A549 (cell line): ENCODE measurements around the gene CDC20. TPM values are rescaled to one million over a fixed set of nuclear protein-coding genes. Genes with fewer than 3 reads are reported as not detected.

Source experiments
- ATAC-seq, 2 experiments: fragments of 200-7000 bp in 1 of 2; fragments of >200 bp in 1 of 2; cut with Nextera tagmentation in 1 of 2; cut with Tn5 transposase in 1 of 2; 3 replicates each; pipeline versions ENCODE4 v1.8.0 to v1.9.1; 2018 to 2020; ENCODE audit warnings: mild to moderate bottlenecking in 1 of 2, moderate library complexity in 1 of 2
- CTCF ChIA-PET: fragments of 300-600 bp; sonication (Branson Sonifier 250); formaldehyde crosslinking; extraction: SDS; loops from one replicate; lab custom pipeline; 2021; ENCODE audit warnings: antibody characterized with exemption, inconsistent platforms; lab: Yijun Ruan, JAX
- POLR2A ChIA-PET: fragments of 350-600 bp; formaldehyde crosslinking; extraction: SDS; loops from one replicate; lab custom pipeline; 2021; ENCODE audit warnings: antibody characterized with exemption, inconsistent platforms; lab: Yijun Ruan, JAX
- DNase-seq, 2 experiments: peaks; one replicate each; pipeline versions ENCODE4 v3.0.0 to v3.0.0-alpha.2; 2011 to 2016; ENCODE audit warnings: low read depth in 1 of 2, low spot score in 1 of 2
- FAIRE-seq: peaks from 2 replicates; lab custom pipeline; 2011; peaks lifted over from hg19 to GRCh38; lab: Jason Lieb, UNC
- H3K27ac ChIP-seq, 2 experiments: fragments of >200 bp; sonication (Bioruptor Twin); formaldehyde crosslinking; 3 replicates each; pipeline ENCODE4 v1.5.1; 2016 to 2017
- H3K4me1 ChIP-seq: fragments of >200 bp; sonication (Bioruptor Twin); formaldehyde crosslinking; 3 replicates; pipeline ENCODE4 v1.6.1; 2016
- H3K4me2 ChIP-seq: fragments of >200 bp; sonication (Bioruptor Twin); formaldehyde crosslinking; 3 replicates; pipeline ENCODE4 v1.6.1; 2016
- H3K4me3 ChIP-seq: fragments of >200 bp; sonication (Bioruptor Twin); formaldehyde crosslinking; 3 replicates; pipeline ENCODE4 v1.5.1; 2016
- H3K9me3 ChIP-seq: fragments of >200 bp; sonication (Bioruptor Twin); formaldehyde crosslinking; 3 replicates; pipeline ENCODE4 v1.6.1; 2016
- ATOH8 ChIP-seq: fragments of 250-450 bp; sonication (Bioruptor Pico); IDR thresholded peaks from 2 replicates; pipeline ENCODE4 v1.5.0; 2020; ENCODE audit warnings: low read depth, mild to moderate bottlenecking, moderate library complexity
- BCL3 ChIP-seq: fragments of >200 bp; sonication (Bioruptor Twin); formaldehyde crosslinking; IDR thresholded peaks from 3 replicates; pipeline ENCODE4 v1.6.1; 2016
- BHLHE40 ChIP-seq: IDR thresholded peaks from 2 replicates; pipeline ENCODE4 v1.6.1; 2012; ENCODE audit warnings: low read depth, low read length, inconsistent platforms
- CHD2 ChIP-seq: fragments of 150-350 bp; IDR thresholded peaks from 2 replicates; pipeline ENCODE4 v1.6.1; 2014; ENCODE audit warnings: low read length; ENCODE audit not compliant: partially characterized antibody
- EHF ChIP-seq: fragments of 250-450 bp; sonication (Bioruptor Pico); IDR thresholded peaks from 2 replicates; pipeline ENCODE4 v1.5.0; 2020; ENCODE audit warnings: mild to moderate bottlenecking
- ESRRA ChIP-seq: fragments of 150-350 bp; IDR thresholded peaks from 2 replicates; pipeline ENCODE4 v1.6.1; 2014; ENCODE audit warnings: mild to moderate bottlenecking, low read length, borderline replicate concordance
- HOXA7 ChIP-seq: fragments of 250-450 bp; sonication (Bioruptor Pico); IDR thresholded peaks from 2 replicates; pipeline ENCODE4 v1.5.0; 2020; ENCODE audit warnings: mild to moderate bottlenecking, moderate library complexity
- HOXB5 ChIP-seq: fragments of 250-450 bp; sonication (Bioruptor Pico); IDR thresholded peaks from 2 replicates; pipeline ENCODE4 v1.5.0; 2020; ENCODE audit warnings: mild to moderate bottlenecking, moderate library complexity
- MAX ChIP-seq: IDR thresholded peaks from 2 replicates; pipeline ENCODE4 v1.6.1; 2012
- MAZ ChIP-seq: fragments of 150-350 bp; IDR thresholded peaks from 2 replicates; pipeline ENCODE4 v1.6.1; 2014; ENCODE audit warnings: antibody characterized with exemption, low read depth, low read length, borderline replicate concordance
- MYC ChIP-seq: IDR thresholded peaks from 2 replicates; pipeline ENCODE4 v1.6.1; 2012; ENCODE audit warnings: mild to moderate bottlenecking, inconsistent platforms, low read length, improper control_type of control experiment, borderline replicate concordance
- PHF8 ChIP-seq: fragments of 200-600 bp; sonication (generic); IDR thresholded peaks from 2 replicates; pipeline ENCODE4 v1.6.1; 2016; ENCODE audit warnings: low read depth, mild to moderate bottlenecking, antibody characterized with exemption, moderate library complexity, borderline replicate concordance
- POLR2AphosphoS2 ChIP-seq: conservative IDR thresholded peaks from 2 replicates; pipeline ENCODE4 v1.6.1; 2012; ENCODE audit warnings: low read length, improper control_type of control experiment, inconsistent platforms
- REST ChIP-seq: fragments of 200-600 bp; sonication (generic); IDR thresholded peaks from 2 replicates; pipeline ENCODE4 v1.6.1; 2016; ENCODE audit warnings: antibody characterized with exemption, mild to moderate bottlenecking, moderate library complexity
- RNF2 ChIP-seq: fragments of 200-600 bp; sonication (generic); IDR thresholded peaks from 2 replicates; pipeline ENCODE4 v1.6.1; 2016; ENCODE audit warnings: low read depth, mild to moderate bottlenecking, antibody characterized with exemption, moderate library complexity, borderline replicate concordance
- SREBF2 ChIP-seq: fragments of 450-650 bp; IDR thresholded peaks from 2 replicates; pipeline ENCODE4 v1.6.1; 2014; ENCODE audit warnings: mild to moderate bottlenecking, moderate library complexity
- USF2 ChIP-seq: fragments of 450-650 bp; IDR thresholded peaks from 2 replicates; pipeline ENCODE4 v1.6.1; 2014; ENCODE audit warnings: antibody characterized with exemption
- ZC3H11A ChIP-seq: fragments of 450-650 bp; IDR thresholded peaks from 2 replicates; pipeline ENCODE4 v1.6.1; 2014; ENCODE audit warnings: antibody characterized with exemption, mild to moderate bottlenecking
- WGBS: methylation state at CpG from one replicate; pipeline ENCODE4 v1.1.6; 2017; ENCODE audit errors: missing lambda C conversion rate; 5-methylcytosine and 5-hydroxymethylcytosine counted together
- polyA plus RNA-seq, 4 experiments: library from polyadenylated mRNA; depleted of rRNA in 3 of 4; stranded (reverse); fragments of >200 nt; fragmentation: RNase III in 1 of 4; extraction: RNeasy Plus Mini Kit Qiagen cat#74134 plus additional on column Dnase treatment in 1 of 4; gene quantifications; 2 replicates in 3 of 4; 3 replicates in 1 of 4; pipeline ENCODE4 v1.2.3, GENCODE V29; 2011 to 2017

The CDC20 gene
- polyA plus RNA-seq, 2 of the 4 experiments (the other 2 are of a cell fraction), result 73.8 to 116 TPM

GRCh38 chr1:43322506-43322905 is 36.3 kb upstream of the CDC20 start:
- CTCF ChIA-PET, result no interaction called here
- no peak for FAIRE-seq

More at GRCh38 chr1:43322506-43322905, 36.3 kb upstream of the CDC20 start:
- no peak overlapping the region for H3K4me2 ChIP-seq
- POLR2A ChIA-PET, result no interaction called here
- DNase-seq, result no peak
- no peak for ATAC-seq
- no peak overlapping the region for H3K4me3 ChIP-seq
- H3K27ac ChIP-seq, result no peak overlapping the region
- TF ChIP-seq MAX (no peak), HOXB5 (CRISPR knock-in tag) (no peak), RNF2 (no peak), HOXA7 (CRISPR knock-in tag) (no peak), USF2 (no peak), ESRRA (no peak), MAZ (no peak), REST (no peak), BCL3 (no peak), MYC (no peak), PHF8 (no peak), CHD2 (no peak), ZC3H11A (no peak), SREBF2 (no peak), ATOH8 (CRISPR knock-in tag) (no peak), POLR2AphosphoS2 (no peak), BHLHE40 (no peak), EHF (CRISPR knock-in tag) (no peak)
- TF ChIP-seq, all 56 proteins: peak for 0
- peaks cover 7% of the 10 kb centered on the region; the same call in 1 of the 3 replicates for H3K9me3 ChIP-seq
- 72% methylated on average over 4 of the region's 5 CpGs for WGBS
- H3K4me1 ChIP-seq, result no peaks in the 10 kb centered on the region
